Retina (tissue), 1 donor: ENCODE results near the gene CDH1.

Experiments
- DNase-seq: peaks from one replicate; pipeline ENCODE4 v3.0.0-alpha.2; 2016

The CDH1 gene

GRCh38 chr16:68866933-68867332, 129.8 kb downstream of the CDH1 start:
- DNase-seq: no peak

DNA sequence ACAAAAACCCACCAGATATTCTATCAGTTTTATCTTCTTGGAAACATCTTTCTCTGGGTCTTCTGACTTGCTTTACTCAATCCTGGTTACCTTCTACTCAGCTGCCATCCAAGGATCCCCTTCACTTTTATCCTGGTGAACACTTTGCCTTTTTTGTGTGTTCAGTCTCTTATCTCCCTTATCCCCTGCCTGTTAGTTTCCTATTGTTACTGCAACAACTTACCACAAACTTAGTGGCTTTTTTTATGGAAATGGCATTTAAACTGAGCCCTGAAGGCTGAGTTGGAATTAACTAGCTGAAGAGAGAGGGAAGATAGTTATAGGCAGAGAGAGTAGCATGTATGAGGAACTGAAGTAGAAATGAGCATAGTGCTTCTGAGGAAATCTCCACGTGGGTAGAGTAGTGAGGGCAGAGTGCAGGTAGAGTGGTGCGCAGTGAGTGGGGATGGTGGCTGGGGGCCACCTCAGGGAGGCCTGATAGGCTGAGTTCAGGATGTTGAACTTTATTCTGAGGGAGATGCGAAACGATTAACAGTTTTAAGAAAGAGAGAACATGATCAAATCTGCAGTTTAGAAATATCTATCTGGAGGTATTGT, 132.5 kb downstream of the CDH1 start:
- no peak for DNase-seq

DNA sequence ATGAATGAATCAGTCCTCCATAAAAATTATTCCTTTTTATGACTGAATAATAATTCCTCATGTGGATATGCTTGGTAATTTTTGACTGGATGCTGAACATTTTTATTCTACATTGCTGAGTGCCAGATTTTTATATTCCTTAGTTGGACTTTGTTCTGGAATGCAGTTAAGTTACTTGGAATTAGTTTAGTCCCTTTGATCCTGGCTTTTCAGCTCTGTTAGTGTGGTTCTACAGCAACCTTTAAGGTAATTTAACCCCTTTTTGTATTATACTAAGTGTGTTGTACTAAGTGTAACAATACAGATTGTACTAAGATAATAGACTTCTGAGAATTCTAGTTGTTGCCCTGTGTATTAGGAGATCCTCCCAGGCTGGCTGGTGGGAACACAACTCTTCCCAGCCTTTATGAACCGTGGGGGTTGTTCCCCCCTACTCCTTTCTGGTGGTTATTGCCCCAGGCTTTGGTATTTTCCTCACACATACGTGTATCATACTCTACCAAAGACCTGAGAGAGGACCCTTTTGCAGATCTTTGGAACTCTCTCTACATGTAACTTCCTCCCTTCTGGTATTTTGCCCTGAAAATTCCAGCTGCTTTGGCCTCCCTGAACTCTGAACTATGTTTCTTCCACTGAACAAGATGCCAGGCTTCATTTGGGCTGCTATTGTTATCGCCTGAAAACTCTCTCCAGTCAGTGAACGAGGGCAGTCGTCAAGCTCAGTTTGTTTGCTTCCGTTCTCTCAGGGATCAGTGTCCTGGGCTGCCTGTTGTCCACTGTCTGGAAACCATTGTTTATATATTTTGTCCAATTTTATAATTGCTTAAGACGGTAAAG, 136.8 kb downstream of the CDH1 start:
- no peak for DNase-seq

- DNase-seq: no peak
Observed at GRCh38 chr16:68875871-68876270, 138.8 kb downstream of the CDH1 start.

DNA sequence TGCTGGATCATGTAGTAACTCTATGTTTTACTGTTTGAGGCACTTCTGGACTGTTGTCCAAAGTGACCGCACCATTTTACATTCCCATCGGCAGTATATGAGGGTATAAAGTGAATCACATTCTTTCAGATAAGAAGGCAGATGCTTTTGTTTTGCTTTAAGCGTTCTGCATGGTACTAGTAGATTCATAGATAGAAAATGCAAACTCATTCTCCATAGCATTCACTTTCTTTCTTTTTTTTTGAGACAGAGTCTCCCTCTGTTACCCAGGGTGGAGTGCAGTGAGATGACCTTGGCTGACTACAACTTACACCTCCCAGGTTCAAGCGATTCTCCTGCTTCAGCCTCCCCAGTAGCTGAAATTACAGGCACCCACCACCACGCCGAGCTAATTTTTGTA, 146.6 kb downstream of the CDH1 start:
- DNase-seq: no peak

GRCh38 chr16:68884401-68884800, 147.3 kb downstream of the CDH1 start:
- DNase-seq: no peak
